A673 (cell line): ENCODE data around the gene MRPL53. TPM values are rescaled to one million over a fixed set of nuclear protein-coding genes. Genes with fewer than 3 reads are reported as not detected.
"Not testable (repeated sequence)": the region's sequence is repeated elsewhere in the genome, so short reads cannot be mapped to it uniquely, and the experiment has no call there.

Source experiments
- BruUV-seq: library from RNA; stranded (reverse); fragments of 400-500 nt; replicated peaks from 2 replicates; lab custom pipeline; 2021; lab: Mats Ljungman, UMichigan
- CTCF ChIA-PET: fragments of 300-600 bp; sonication (Branson Sonifier 250); formaldehyde crosslinking; loops from one replicate; lab custom pipeline; 2022; ENCODE audit warnings: antibody characterized with exemption; lab: Charles Lee
- POLR2A ChIA-PET: fragments of 300-600 bp; sonication (Branson Sonifier 250); formaldehyde crosslinking; loops from one replicate; lab custom pipeline; 2022; ENCODE audit warnings: antibody characterized with exemption; ENCODE audit not compliant: low non-redundant PET; lab: Charles Lee
- DNase-seq: peaks from one replicate; pipeline ENCODE4 v3.0.0-alpha.2; 2015; ENCODE audit warnings: low spot score
- H3K27ac ChIP-seq: fragments of 200-600 bp; sonication (generic); 2 replicates; pipeline ENCODE4 v1.5.1; 2016; ENCODE audit warnings: mixed run types, low read depth, mild to moderate bottlenecking, mixed read lengths, antibody characterized with exemption, low read length; ENCODE audit not compliant: poor library complexity, severe bottlenecking
- H3K27me3 ChIP-seq: fragments of 200-600 bp; sonication (generic); replicated peaks from 2 replicates; pipeline ENCODE4 v1.6.1; 2017; ENCODE audit warnings: mixed run types, low read depth, mild to moderate bottlenecking, mixed read lengths, antibody characterized with exemption, low read length; ENCODE audit not compliant: insufficient read depth, poor library complexity
- H3K36me3 ChIP-seq: fragments of 200-600 bp; sonication (generic); 2 replicates; pipeline ENCODE4 v1.6.1; 2016; ENCODE audit warnings: mixed run types, mild to moderate bottlenecking, mixed read lengths, antibody characterized with exemption, low read length; ENCODE audit not compliant: insufficient read depth, poor library complexity, severe bottlenecking
- H3K4me1 ChIP-seq: fragments of 200-600 bp; sonication (generic); 2 replicates; pipeline ENCODE4 v1.6.1; 2017; ENCODE audit warnings: mixed run types, mild to moderate bottlenecking, mixed read lengths, antibody characterized with exemption, low read length; ENCODE audit not compliant: insufficient read depth, poor library complexity, severe bottlenecking
- H3K4me3 ChIP-seq: fragments of 200-600 bp; sonication (generic); 2 replicates; pipeline ENCODE4 v1.5.1; 2016; ENCODE audit warnings: low read depth, mixed run types, mild to moderate bottlenecking, mixed read lengths, low read length; ENCODE audit not compliant: poor library complexity, severe bottlenecking
- H3K9me3 ChIP-seq: fragments of 200-600 bp; sonication (generic); 2 replicates; pipeline ENCODE4 v1.6.1; 2016; ENCODE audit warnings: mixed run types, low read depth, mild to moderate bottlenecking, mixed read lengths, antibody characterized with exemption, low read length; ENCODE audit not compliant: poor library complexity, severe bottlenecking
- EZH2 ChIP-seq: fragments of 200-600 bp; sonication (generic); IDR thresholded peaks from 2 replicates; pipeline ENCODE4 v1.6.1; 2017; ENCODE audit warnings: borderline replicate concordance, low read depth, mild to moderate bottlenecking, mixed read lengths, antibody characterized with exemption, low read length; ENCODE audit not compliant: poor library complexity, severe bottlenecking
- intact Hi-C: fragments of 100-400 bp; cut with micrococcal nuclease; formaldehyde crosslinking; loops from one replicate; pipeline ENCODE4 v1.10.0; 2022; ENCODE audit not compliant: unreplicated experiment
- total RNA-seq: library from RNA; stranded (reverse); gene quantifications from 2 replicates; pipeline ENCODE4 v1.2.3, GENCODE V29; 2021
- TF ChIP-seq, protein P1 (sequence below): fragments of 300-800, 200-600 bp; sonication (generic); conservative IDR thresholded peaks from 2 replicates; pipeline ENCODE4 v1.5.1; 2017; ENCODE audit warnings: low read depth, mild to moderate bottlenecking, antibody characterized with exemption, low read length, moderate library complexity, mixed read lengths

Gene MRPL53
- total RNA-seq, 1 experiment from 2014 or later = 104 TPM

DNA sequence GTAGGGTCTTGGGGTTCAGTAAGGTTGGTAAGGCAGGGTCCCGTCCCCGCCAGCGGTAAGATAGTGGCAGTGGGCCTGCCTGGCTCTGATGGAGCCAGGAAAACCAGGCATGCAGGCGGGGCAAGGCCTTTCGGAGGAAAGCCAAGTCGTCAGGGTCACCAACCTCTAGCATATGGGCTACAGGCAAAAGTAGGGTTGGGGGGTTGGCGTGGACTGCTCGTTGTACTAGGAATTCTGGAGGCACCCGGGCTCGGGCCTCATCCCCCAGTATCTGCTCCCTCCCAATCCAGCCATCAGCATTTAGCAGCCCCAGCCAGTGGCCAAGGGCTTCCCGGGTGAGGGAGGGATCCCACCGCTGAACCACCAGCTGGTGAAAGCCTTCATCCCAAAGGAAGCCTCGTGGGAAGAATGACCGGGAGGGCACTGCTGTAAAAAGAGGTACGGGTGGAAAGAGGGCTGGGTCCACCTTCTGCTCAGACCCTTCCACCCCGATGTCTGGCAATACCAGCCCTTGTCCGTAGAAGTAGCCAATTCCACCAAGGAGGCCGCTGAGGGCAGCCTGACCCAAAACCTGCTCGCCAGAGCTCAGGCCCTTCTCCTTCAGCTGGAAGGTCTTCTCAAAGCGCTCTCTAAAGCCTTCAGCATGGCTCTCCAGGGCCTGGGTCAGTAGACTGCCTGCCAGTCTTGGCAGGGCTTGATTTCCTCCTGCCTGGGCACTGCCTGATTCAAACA is 10.3 kb downstream of the MRPL53 start:
- H3K4me1 ChIP-seq = peaks cover 5% of the 10 kb centered on the region
- DNase-seq = no peak
- no peak overlapping the region for H3K4me3 ChIP-seq
- TF ChIP-seq, protein P1, sequence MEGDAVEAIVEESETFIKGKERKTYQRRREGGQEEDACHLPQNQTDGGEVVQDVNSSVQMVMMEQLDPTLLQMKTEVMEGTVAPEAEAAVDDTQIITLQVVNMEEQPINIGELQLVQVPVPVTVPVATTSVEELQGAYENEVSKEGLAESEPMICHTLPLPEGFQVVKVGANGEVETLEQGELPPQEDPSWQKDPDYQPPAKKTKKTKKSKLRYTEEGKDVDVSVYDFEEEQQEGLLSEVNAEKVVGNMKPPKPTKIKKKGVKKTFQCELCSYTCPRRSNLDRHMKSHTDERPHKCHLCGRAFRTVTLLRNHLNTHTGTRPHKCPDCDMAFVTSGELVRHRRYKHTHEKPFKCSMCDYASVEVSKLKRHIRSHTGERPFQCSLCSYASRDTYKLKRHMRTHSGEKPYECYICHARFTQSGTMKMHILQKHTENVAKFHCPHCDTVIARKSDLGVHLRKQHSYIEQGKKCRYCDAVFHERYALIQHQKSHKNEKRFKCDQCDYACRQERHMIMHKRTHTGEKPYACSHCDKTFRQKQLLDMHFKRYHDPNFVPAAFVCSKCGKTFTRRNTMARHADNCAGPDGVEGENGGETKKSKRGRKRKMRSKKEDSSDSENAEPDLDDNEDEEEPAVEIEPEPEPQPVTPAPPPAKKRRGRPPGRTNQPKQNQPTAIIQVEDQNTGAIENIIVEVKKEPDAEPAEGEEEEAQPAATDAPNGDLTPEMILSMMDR = no peak
- no peak for TF ChIP-seq EZH2
- no TSS peak for BruUV-seq
- H3K36me3 ChIP-seq = peaks cover 18% of the 10 kb centered on the region
- ChIA-PET POLR2A (interaction anchor here (0.6 kb wide), 1 partner anchor 51 kb away, joined by 7 read pairs; no protein-coding TSS in a partner anchor), CTCF (interaction anchor here (0.6 to 0.8 kb wide), 2 partner anchors 12 to 22 kb away, joined by 3 read pairs; no protein-coding TSS in a partner anchor)
- no peaks in the 10 kb centered on the region for H3K9me3 ChIP-seq
- no peak overlapping the region for H3K27ac ChIP-seq
- intact Hi-C loops = no loop called here
- H3K27me3 ChIP-seq = no peaks in the 10 kb centered on the region

DNA sequence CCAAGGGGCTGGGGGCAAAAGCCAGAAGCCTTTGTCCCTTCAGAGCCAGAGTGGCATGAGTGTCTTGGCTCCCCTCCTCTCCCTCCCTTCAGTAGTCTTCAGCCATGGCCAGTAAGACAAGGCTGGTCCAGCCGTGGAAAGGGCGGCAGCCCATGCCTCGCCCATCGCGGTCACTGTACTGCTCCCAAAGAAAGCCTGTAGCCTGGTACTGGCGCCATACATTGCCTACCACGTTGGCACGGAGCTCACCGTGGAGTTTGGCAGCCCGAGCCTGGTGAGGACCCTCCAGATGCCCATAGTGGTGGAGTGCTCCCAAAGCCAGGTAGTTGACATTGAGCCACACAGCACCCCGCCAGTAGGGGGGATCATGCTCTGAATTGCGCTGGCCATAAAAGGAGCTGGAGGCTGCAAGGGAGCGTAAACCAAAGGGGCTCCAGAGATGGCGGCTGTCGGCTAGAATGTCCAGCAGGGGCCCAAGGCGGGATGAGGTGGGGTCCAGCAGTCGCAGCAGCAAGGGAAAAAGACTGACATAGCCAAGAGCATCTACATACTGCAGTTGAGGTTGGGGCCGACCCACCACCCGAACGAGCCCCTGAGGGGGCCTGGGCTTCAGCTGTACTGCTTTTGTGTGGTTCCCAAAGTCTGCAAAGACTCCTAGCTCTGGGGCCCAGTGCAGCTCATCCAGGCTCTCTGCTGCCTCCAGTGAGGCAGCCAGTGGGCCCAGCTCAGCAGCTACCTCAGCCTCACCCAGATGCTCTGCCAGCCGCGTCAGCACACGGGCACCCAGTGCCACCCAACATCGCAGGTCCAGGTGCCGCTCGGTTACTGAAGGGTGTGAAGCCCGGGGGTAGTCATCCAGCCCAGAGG is 11.1 kb downstream of the MRPL53 start:
- BruUV-seq = no TSS peak
- intact Hi-C loops = no loop called here
- H3K4me1 ChIP-seq = peaks cover 9% of the 10 kb centered on the region
- CTCF ChIA-PET = interaction anchor here (0.6 to 0.8 kb wide), 2 partner anchors 12 to 21 kb away, joined by 3 read pairs; no protein-coding TSS in a partner anchor
- no peak overlapping the region for H3K4me3 ChIP-seq
- H3K36me3 ChIP-seq = peaks cover 18% of the 10 kb centered on the region
- TF ChIP-seq, protein P1 = no peak
- TF ChIP-seq EZH2 = no peak
- H3K27me3 ChIP-seq = no peaks in the 10 kb centered on the region
- POLR2A ChIA-PET = interaction anchor here (0.6 kb wide), 1 partner anchor 51 kb away, joined by 7 read pairs; no protein-coding TSS in a partner anchor
- no peaks in the 10 kb centered on the region for H3K9me3 ChIP-seq
- no peak for DNase-seq
- no peak overlapping the region for H3K27ac ChIP-seq

DNA sequence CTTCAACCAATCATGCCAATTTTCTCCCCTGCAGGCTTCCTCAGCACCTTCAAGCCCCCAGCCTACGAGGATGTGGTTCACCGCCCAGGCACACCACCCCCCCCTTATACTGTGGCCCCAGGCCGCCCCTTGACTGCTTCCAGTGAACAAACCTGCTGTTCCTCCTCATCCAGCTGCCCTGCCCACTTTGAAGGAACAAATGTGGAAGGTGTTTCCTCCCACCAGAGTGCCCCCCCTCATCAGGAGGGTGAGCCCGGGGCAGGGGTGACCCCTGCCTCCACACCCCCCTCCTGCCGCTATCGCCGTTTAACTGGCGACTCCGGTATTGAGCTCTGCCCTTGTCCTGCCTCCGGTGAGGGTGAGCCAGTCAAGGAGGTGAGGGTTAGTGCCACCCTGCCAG is 12.3 kb downstream of the MRPL53 start:
- Histone ChIP-seq H3K36me3 (peaks cover 18% of the 10 kb centered on the region), H3K4me1 (peaks cover 21% of the 10 kb centered on the region)
- H3K27ac ChIP-seq, H3K4me3 ChIP-seq, CTCF ChIA-PET, intact Hi-C loops, POLR2A ChIA-PET, H3K27me3 ChIP-seq, BruUV-seq, H3K9me3 ChIP-seq, DNase-seq: not testable (repeated sequence)

DNA sequence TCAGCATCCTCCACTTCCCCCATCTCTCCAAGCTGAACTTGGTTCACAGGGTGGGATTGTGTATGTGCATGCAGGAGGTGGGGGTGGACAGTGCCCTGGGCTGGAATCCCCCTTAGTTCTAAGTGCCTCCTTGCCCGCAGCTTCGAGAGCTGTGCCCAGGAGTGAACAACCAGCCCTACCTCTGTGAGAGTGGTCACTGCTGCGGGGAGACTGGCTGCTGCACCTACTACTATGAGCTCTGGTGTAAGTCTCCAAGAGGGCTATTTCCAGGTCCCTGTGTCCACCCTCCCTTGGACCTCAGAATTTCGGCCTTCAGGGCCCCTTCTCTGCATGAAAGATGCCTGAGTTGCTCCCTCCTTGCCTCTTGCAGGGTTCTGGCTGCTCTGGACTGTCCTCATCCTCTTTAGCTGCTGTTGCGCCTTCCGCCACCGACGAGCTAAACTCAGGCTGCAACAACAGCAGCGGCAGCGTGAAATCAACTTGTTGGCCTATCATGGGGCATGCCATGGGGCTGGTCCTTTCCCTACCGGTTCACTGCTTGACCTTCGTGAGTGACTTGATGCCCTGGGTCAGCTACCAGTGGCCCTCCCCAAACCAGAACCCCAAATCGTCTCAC is 12.9 kb downstream of the MRPL53 start:
- CTCF ChIA-PET, intact Hi-C loops: not testable (repeated sequence)
- peak overlapping the region; percentile 92 for H3K4me3 ChIP-seq

More for the DNA sequence above, 12.9 kb downstream of the MRPL53 start:
- H3K9me3 ChIP-seq, BruUV-seq, DNase-seq, H3K27ac ChIP-seq, H3K27me3 ChIP-seq, POLR2A ChIA-PET: not testable (repeated sequence)
- peaks cover 21% of the 10 kb centered on the region for H3K4me1 ChIP-seq
- peaks cover 18% of the 10 kb centered on the region for H3K36me3 ChIP-seq
